ENCODE results near the gene KIAA0319L. TPM values are rescaled to one million over a fixed set of nuclear protein-coding genes. Genes with fewer than 3 reads are reported as not detected.

The KIAA0319L gene
- total RNA-seq, 1 experiment from 2014 or later = 20.9 TPM

DNA sequence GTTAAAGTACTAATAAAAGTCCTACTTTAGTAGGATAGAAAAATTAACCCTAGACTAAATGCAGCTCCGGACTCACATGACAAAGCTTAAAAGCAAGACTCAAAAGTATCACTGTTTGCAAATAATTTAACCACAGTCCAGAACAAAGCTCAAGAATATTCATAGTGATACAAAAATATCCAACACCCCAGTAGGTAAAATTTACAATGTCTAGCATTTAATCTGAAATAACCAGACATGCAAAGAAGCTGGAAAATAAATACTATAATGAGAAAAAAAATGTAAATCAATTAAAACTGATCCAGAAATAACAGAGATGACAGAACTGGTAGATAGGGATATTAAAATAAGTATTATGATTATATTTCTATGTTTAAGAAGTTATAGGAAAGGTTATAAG lies 67.0 kb downstream of the KIAA0319L start:
- Histone ChIP-seq H3K9me2 (replicated peaks; ENCODE audit: low read length) (no peaks in the 10 kb centered on the region), H4K20me1 (ENCODE audit: low read length) (no peaks in the 10 kb centered on the region), H3K4me3 (ENCODE audit: low read length) (no peak overlapping the region), H3F3A (ENCODE audit: low read length, unreplicated experiment) (no peaks in the 10 kb centered on the region), H3K27ac (ENCODE audit: low read length) (no peak overlapping the region), H3K36me3 (ENCODE audit: low read depth, low read length) (no peaks in the 10 kb centered on the region; the same call in 1 of the 2 replicates), H3K9me3 (ENCODE audit: low read length) (no peaks in the 10 kb centered on the region), H3K9ac (ENCODE audit: low read length) (no peak overlapping the region), H3K4me1 (ENCODE audit: insufficient read depth, low read length) (no peaks in the 10 kb centered on the region), H3K27me3 (ENCODE audit: low read length) (no peaks in the 10 kb centered on the region), H3K4me2 (ENCODE audit: low read length) (no peak overlapping the region), H3K79me2 (ENCODE audit: low read length) (no peaks in the 10 kb centered on the region), H2AFZ (ENCODE audit: low read length) (no peak overlapping the region)
- TF ChIP-seq EZH2phosphoT487 (IDR thresholded peaks at IDR 0.05; ENCODE audit: borderline replicate concordance, low read length) (no peak), EZH2 (IDR thresholded peaks at IDR 0.05; ENCODE audit: low read length, unreplicated experiment) (no peak)
- TF ChIP-seq, protein P1, sequence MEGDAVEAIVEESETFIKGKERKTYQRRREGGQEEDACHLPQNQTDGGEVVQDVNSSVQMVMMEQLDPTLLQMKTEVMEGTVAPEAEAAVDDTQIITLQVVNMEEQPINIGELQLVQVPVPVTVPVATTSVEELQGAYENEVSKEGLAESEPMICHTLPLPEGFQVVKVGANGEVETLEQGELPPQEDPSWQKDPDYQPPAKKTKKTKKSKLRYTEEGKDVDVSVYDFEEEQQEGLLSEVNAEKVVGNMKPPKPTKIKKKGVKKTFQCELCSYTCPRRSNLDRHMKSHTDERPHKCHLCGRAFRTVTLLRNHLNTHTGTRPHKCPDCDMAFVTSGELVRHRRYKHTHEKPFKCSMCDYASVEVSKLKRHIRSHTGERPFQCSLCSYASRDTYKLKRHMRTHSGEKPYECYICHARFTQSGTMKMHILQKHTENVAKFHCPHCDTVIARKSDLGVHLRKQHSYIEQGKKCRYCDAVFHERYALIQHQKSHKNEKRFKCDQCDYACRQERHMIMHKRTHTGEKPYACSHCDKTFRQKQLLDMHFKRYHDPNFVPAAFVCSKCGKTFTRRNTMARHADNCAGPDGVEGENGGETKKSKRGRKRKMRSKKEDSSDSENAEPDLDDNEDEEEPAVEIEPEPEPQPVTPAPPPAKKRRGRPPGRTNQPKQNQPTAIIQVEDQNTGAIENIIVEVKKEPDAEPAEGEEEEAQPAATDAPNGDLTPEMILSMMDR (conservative IDR thresholded peaks at IDR 0.05; ENCODE audit: low read depth, low read length) = no peak
- CTCF ChIA-PET = no interaction called here
- ATAC-seq = no peak
- POLR2A ChIA-PET (ENCODE audit: unreplicated experiment) = no interaction called here
- no peak for DNase-seq
- BruUV-seq (replicated peaks) = no TSS peak
- intact Hi-C loops (cut with micrococcal nuclease) = no loop called here

GRCh38 chr1:35488336-35488735 lies 68.9 kb downstream of the KIAA0319L start:
- DNase-seq = no peak
- Histone ChIP-seq H3K9me2 (replicated peaks; ENCODE audit: low read length) (no peaks in the 10 kb centered on the region), H3K9ac (ENCODE audit: low read length) (no peak overlapping the region), H3K79me2 (ENCODE audit: low read length) (no peaks in the 10 kb centered on the region), H3K4me2 (ENCODE audit: low read length) (no peak overlapping the region), H3K4me1 (ENCODE audit: insufficient read depth, low read length) (no peaks in the 10 kb centered on the region), H2AFZ (ENCODE audit: low read length) (no peak overlapping the region), H3K27me3 (ENCODE audit: low read length) (no peaks in the 10 kb centered on the region), H3K36me3 (ENCODE audit: low read depth, low read length) (no peaks in the 10 kb centered on the region; the same call in 1 of the 2 replicates), H4K20me1 (ENCODE audit: low read length) (no peaks in the 10 kb centered on the region), H3K27ac (ENCODE audit: low read length) (no peak overlapping the region), H3K4me3 (ENCODE audit: low read length) (no peak overlapping the region), H3F3A (ENCODE audit: low read length, unreplicated experiment) (no peaks in the 10 kb centered on the region), H3K9me3 (ENCODE audit: low read length) (no peaks in the 10 kb centered on the region)
- ATAC-seq = no peak
- TF ChIP-seq EZH2 (IDR thresholded peaks at IDR 0.05; ENCODE audit: low read length, unreplicated experiment) (no peak), EZH2phosphoT487 (IDR thresholded peaks at IDR 0.05; ENCODE audit: borderline replicate concordance, low read length) (no peak)
- TF ChIP-seq, protein P1 (conservative IDR thresholded peaks at IDR 0.05; ENCODE audit: low read depth, low read length) = no peak
- intact Hi-C loops (cut with micrococcal nuclease) = no loop called here
- no TSS peak for BruUV-seq (replicated peaks)
- CTCF ChIA-PET = no interaction called here
- POLR2A ChIA-PET (ENCODE audit: unreplicated experiment) = no interaction called here

DNA sequence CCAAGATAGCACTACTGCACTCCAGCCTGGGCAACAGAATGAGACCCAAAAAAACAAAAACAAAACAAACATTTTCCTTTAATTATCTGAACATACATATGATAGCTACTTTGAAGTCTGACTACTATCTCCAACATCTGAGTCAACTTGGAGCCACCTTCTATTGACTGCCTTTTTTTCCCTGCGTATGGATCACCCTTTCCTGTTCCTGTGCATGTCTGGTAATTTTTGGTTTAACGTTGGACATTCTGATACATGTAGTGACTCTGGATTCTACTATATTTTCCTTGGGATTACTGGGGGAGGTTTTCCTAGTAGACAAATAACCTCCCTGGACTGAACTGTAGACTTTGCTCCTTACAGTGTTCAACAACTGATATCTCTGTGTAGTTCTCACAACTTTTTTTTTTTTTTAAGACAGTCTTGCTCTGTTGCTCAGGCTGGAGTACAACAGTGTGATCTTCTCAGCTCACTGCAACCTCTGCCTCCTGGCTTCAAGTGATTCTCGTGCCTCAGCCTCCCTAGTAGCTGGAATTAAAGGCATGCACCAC lies 70.3 kb downstream of the KIAA0319L start:
- no TSS peak for BruUV-seq (replicated peaks)
- no peak overlapping the region for H3K9ac ChIP-seq (ENCODE audit: low read length)
- no peak for DNase-seq
- no peaks in the 10 kb centered on the region; the same call in 1 of the 2 replicates for H3K36me3 ChIP-seq (ENCODE audit: low read depth, low read length)
- no peaks in the 10 kb centered on the region for H3K9me3 ChIP-seq (ENCODE audit: low read length)
- ATAC-seq = no peak
- H3K4me1 ChIP-seq (ENCODE audit: insufficient read depth, low read length) = no peaks in the 10 kb centered on the region
- H3K4me2 ChIP-seq (ENCODE audit: low read length) = no peak overlapping the region
- no peaks in the 10 kb centered on the region for H3K79me2 ChIP-seq (ENCODE audit: low read length)
- POLR2A ChIA-PET (ENCODE audit: unreplicated experiment) = no interaction called here
- no peaks in the 10 kb centered on the region for H3F3A ChIP-seq (ENCODE audit: low read length, unreplicated experiment)
- intact Hi-C loops (cut with micrococcal nuclease) = no loop called here
- no peaks in the 10 kb centered on the region for H3K27me3 ChIP-seq (ENCODE audit: low read length)
- no peak overlapping the region for H3K4me3 ChIP-seq (ENCODE audit: low read length)
- no peak for TF ChIP-seq EZH2 (IDR thresholded peaks at IDR 0.05; ENCODE audit: low read length, unreplicated experiment)
- no peak for TF ChIP-seq EZH2phosphoT487 (IDR thresholded peaks at IDR 0.05; ENCODE audit: borderline replicate concordance, low read length)
- TF ChIP-seq, protein P1 (conservative IDR thresholded peaks at IDR 0.05; ENCODE audit: low read depth, low read length) = no peak
- H3K27ac ChIP-seq (ENCODE audit: low read length) = no peak overlapping the region
- H4K20me1 ChIP-seq (ENCODE audit: low read length) = no peaks in the 10 kb centered on the region
- CTCF ChIA-PET = interaction anchor here (0.6 kb wide), 1 partner anchor 65 kb away, joined by 3 read pairs; no protein-coding TSS in a partner anchor
- no peaks in the 10 kb centered on the region for H3K9me2 ChIP-seq (replicated peaks; ENCODE audit: low read length)
- no peak overlapping the region for H2AFZ ChIP-seq (ENCODE audit: low read length)

Data from PC-3 (cell line).